Peyer's patch (tissue), 4 donors: ENCODE measurements around the gene TOP1. TPM values are rescaled to one million over a fixed set of nuclear protein-coding genes. Genes with fewer than 3 reads are reported as not detected.
"Not testable (repeated sequence)": the region's sequence is repeated elsewhere in the genome, so short reads cannot be mapped to it uniquely, and the experiment has no call there.

Experiments
- DNase-seq, 3 donors: peaks; one replicate each; pipeline ENCODE4 v3.0.0-alpha.2; 2017 to 2019
- H3K27ac ChIP-seq, 4 donors: fragments of 200-600 bp; sonication (generic); one replicate each; pipeline ENCODE4 v1.5.1; 2016 to 2019
- H3K27me3 ChIP-seq, 2 donors: fragments of 200-600 bp; sonication (generic); one replicate each; pipeline ENCODE4 v1.5.1; 2019
- H3K36me3 ChIP-seq, 3 donors: fragments of 200-600 bp; sonication (generic); one replicate each; pipeline ENCODE4 v1.5.1; 2016 to 2019
- H3K4me1 ChIP-seq, 4 donors: fragments of 200-600 bp; sonication (generic); one replicate each; pipeline ENCODE4 v1.5.1; 2016 to 2019
- H3K4me3 ChIP-seq, 4 donors: fragments of 200-600 bp; sonication (generic); 1 replicate in 3 of 4; 2 replicates in 1 of 4; pipeline ENCODE4 v1.5.1; 2016 to 2019; ENCODE audit warnings: mild to moderate bottlenecking in 1 of 4
- H3K9me3 ChIP-seq, 4 donors: fragments of 200-600 bp; sonication (generic); one replicate each; pipeline ENCODE4 v1.5.1; 2016 to 2019; ENCODE audit warnings: mild to moderate bottlenecking in 1 of 4
- CTCF ChIP-seq, 6 experiments: fragments of 450-650 bp in 4 of 6; fragments of 200-600 bp in 2 of 6; sonication (generic) in 1 of 6; IDR thresholded peaks; one replicate each; pipeline ENCODE4 v1.5.1; 2017 to 2019; ENCODE audit warnings: antibody characterized with exemption in 6 of 6, mild to moderate bottlenecking in 3 of 6, moderate library complexity in 1 of 6
- POLR2A ChIP-seq, 2 donors: fragments of 450-650 bp; IDR thresholded peaks; one replicate each; pipeline ENCODE4 v1.5.1; 2017; ENCODE audit warnings: antibody characterized with exemption in 2 of 2, mild to moderate bottlenecking in 2 of 2, moderate library complexity in 2 of 2
- total RNA-seq, 4 donors: library from RNA; depleted of rRNA; stranded (reverse); fragments of >200 nt; gene quantifications; one replicate each; pipeline ENCODE4 v1.1.0, GENCODE V29; 2016

TOP1 gene
- total RNA-seq, 4 donors from 2014 or later: 34.4 to 72.6 (median 39.8) TPM

GRCh38 chr20:41000628-41001027 lies 28.0 kb upstream of the TOP1 start:
- no peak for DNase-seq
- no peaks in the 10 kb centered on the region for H3K9me3 ChIP-seq
- TF ChIP-seq POLR2A (IDR thresholded peaks at IDR 0.05): no peak
- TF ChIP-seq CTCF (IDR thresholded peaks at IDR 0.05): no peak
- H3K36me3 ChIP-seq: no peaks in the 10 kb centered on the region
- no peak overlapping the region for H3K27ac ChIP-seq
- H3K4me3 ChIP-seq: no peak overlapping the region
- peaks cover 0 to 27% (median 10%) of the 10 kb centered on the region in 4 donors for H3K4me1 ChIP-seq
- no peaks in the 10 kb centered on the region for H3K27me3 ChIP-seq

GRCh38 chr20:41001497-41001896 lies 27.1 kb upstream of the TOP1 start:
- Histone ChIP-seq H3K27ac (no peak overlapping the region), H3K27me3 (no peaks in the 10 kb centered on the region), H3K36me3 (no peaks in the 10 kb centered on the region), H3K4me3 (no peak overlapping the region), H3K4me1 (peaks cover 0 to 35% (median 10%) of the 10 kb centered on the region in 4 donors), H3K9me3 (no peaks in the 10 kb centered on the region)
- DNase-seq: no peak
- TF ChIP-seq POLR2A (IDR thresholded peaks at IDR 0.05) (no peak), CTCF (IDR thresholded peaks at IDR 0.05) (no peak)

GRCh38 chr20:41002842-41003142 lies 25.8 kb upstream of the TOP1 start:
- Histone ChIP-seq H3K4me3 (no peak overlapping the region), H3K36me3 (no peaks in the 10 kb centered on the region), H3K27ac (peak overlapping the region; percentile 63 to 89 (median 81)), H3K4me1 (peaks cover 0 to 41% (median 10%) of the 10 kb centered on the region in 4 donors), H3K27me3 (no peaks in the 10 kb centered on the region), H3K9me3 (no peaks in the 10 kb centered on the region)
- DNase-seq: no peak
- TF ChIP-seq POLR2A (IDR thresholded peaks at IDR 0.05) (peak in 1 of 2 donors; percentile 13), CTCF (IDR thresholded peaks at IDR 0.05) (no peak)

GRCh38 chr20:41003143-41003935 lies 25.3 kb upstream of the TOP1 start:
- TF ChIP-seq CTCF (IDR thresholded peaks at IDR 0.05) (peak in 1 of 6 experiments; percentile 11), POLR2A (IDR thresholded peaks at IDR 0.05) (peak in 1 of 2 donors; percentile 7)
- Histone ChIP-seq H3K27me3 (no peaks in the 10 kb centered on the region), H3K4me1 (peaks cover 0 to 42% (median 10%) of the 10 kb centered on the region in 4 donors), H3K27ac (peak overlapping the region; percentile 63 to 89 (median 81)), H3K36me3 (no peaks in the 10 kb centered on the region), H3K9me3 (no peaks in the 10 kb centered on the region), H3K4me3 (peak overlapping the region in 3 of 4 donors; percentile 19 to 32 (median 30))
- peak; percentile 69 to 91 (median 79) for DNase-seq

- not testable (repeated sequence) for H3K9me3 ChIP-seq, DNase-seq, H3K36me3 ChIP-seq, H3K27me3 ChIP-seq
- Histone ChIP-seq H3K27ac (peak overlapping the region; percentile 63 to 89 (median 81)), H3K4me3 (peak overlapping the region in 1 of 4 donors; percentile 30), H3K4me1 (peaks cover 0 to 42% (median 10%) of the 10 kb centered on the region in 4 donors)
Measured at GRCh38 chr20:41003936-41004294, 24.7 kb upstream of the TOP1 start.

GRCh38 chr20:41004531-41005360 lies 23.9 kb upstream of the TOP1 start:
- DNase-seq: no peak
- TF ChIP-seq CTCF (IDR thresholded peaks at IDR 0.05) (no peak), POLR2A (IDR thresholded peaks at IDR 0.05) (no peak)
- H3K9me3 ChIP-seq: no peaks in the 10 kb centered on the region
- H3K27ac ChIP-seq: peak overlapping the region; percentile 63 to 89 (median 81)
- peaks cover 0 to 42% (median 10%) of the 10 kb centered on the region in 4 donors for H3K4me1 ChIP-seq
- no peaks in the 10 kb centered on the region for H3K27me3 ChIP-seq
- no peak overlapping the region for H3K4me3 ChIP-seq
- H3K36me3 ChIP-seq: no peaks in the 10 kb centered on the region
